Activated CD4-positive, alpha-beta T cell treated with anti-CD3 and anti-CD28 coated beads for 1 hour (primary cell): ENCODE results near the gene PRIMPOL.
"Not testable (repeated sequence)": the region's sequence is repeated elsewhere in the genome, so short reads cannot be mapped to it uniquely, and the experiment has no call there.

Experiments used
- DNase-seq: peaks from one replicate; pipeline ENCODE4 v3.0.0-alpha.2; 2020

Gene PRIMPOL

GRCh38 chr4:184641451-184641850, 8.1 kb upstream of the PRIMPOL start:
- DNase-seq, result no peak

DNA sequence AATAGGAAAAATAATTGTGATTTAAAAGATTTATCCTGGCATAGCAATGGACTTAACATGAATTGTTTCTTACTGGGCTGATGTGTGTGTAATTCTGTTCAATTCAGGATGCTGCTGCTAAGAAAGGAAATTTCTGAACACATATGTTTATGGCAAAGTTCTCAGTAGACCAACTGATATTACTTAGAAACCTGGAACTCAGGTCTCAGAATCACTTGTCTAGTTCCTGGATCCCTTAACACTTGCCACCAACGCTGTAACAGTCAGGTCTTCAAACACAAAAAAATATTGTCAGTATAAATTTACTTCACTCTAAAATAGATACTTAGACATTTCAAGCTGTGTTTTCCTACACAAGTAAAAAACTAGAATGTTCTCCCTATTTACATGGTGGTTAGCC, 5.8 kb upstream of the PRIMPOL start:
- no peak for DNase-seq

GRCh38 chr4:184644553-184645307, 4.8 kb upstream of the PRIMPOL start:
- no peak for DNase-seq

GRCh38 chr4:184645904-184646610, 3.5 kb upstream of the PRIMPOL start:
- no peak for DNase-seq

DNA sequence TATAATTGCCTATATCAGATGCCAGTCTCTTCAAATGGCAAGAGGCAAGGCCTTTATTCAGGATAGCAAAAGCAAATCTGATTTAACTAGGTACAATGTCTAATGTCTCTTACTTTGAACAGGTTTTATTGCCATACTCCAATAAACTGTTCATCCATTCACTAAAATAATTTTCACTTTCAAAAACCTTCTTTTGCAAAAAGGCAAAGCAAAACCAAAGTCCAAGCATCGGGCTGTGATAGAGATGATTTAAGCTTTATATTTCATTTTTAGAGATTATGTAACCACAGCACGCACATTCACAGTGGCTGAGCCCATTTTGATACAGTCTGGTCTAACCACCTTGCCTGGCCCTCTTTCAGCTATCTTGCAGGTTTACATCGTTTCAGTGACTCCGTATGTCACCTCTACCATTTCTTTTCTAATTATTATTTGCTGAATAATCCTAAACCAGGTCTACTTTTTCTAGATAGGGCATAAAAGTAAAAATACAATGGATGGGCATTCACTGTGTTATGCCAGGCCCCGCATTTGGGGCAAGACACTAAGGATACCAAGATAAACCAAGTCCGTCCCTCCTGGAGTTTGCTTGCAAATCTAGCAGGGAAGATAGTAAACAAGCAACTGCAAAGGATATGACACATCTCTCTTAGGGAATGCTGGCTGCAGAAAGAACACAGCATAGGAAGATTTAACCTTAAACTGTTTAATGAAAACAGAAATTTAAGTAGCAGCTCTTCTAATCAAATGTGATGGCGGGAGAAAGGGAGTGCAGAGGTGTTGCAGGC, 2.1 kb upstream of the PRIMPOL start:
- DNase-seq, result no peak

DNA sequence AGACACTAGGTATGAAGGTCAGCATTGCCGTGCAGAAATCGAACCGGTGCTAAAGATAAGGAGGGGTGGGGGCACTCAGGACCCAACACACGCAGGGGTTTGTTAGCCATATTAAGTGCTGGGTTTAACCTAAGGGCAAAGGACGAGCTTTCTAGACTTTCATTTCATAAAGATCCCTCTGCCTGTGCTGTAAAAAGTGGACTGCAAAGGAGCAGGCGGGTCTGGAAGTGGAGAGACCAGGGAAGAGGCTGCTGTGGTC, 1.6 kb upstream of the PRIMPOL start:
- DNase-seq, result no peak

DNA sequence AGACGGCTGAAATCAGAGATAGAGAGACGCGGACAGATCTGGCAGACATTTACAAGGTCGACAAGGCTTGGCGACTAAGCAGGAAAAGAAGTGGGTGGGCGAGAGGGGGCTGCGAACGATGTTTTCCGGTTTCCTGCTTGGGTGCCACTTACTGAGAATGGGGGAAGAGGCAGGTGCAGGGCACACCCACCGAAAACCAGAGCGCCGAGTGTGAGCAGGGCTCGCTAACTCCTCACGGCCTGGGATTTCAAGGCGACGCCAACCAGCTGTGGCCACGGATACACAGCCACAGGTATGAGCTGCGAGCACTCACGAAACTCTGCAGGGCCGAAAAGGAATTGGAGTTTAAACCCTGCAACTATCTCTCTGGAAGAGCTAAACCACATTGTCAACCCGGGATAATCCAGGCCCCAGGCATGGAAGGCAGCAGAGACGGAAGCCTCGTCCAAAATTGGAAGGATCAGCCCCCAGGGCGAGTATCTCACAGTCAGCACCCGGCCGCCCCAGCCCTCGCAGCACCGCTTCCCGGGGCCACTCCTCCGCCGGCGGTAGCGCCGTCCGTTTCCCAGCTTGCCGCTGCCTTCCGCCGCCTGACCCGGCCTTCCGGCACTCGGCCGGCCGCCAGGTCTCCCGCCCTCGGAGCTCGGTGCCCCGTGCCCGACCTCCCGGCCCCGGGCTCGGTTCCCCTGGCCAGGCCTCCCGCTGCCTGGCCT, 1.1 kb upstream of the PRIMPOL start:
- DNase-seq, result peak; percentile 20

DNA sequence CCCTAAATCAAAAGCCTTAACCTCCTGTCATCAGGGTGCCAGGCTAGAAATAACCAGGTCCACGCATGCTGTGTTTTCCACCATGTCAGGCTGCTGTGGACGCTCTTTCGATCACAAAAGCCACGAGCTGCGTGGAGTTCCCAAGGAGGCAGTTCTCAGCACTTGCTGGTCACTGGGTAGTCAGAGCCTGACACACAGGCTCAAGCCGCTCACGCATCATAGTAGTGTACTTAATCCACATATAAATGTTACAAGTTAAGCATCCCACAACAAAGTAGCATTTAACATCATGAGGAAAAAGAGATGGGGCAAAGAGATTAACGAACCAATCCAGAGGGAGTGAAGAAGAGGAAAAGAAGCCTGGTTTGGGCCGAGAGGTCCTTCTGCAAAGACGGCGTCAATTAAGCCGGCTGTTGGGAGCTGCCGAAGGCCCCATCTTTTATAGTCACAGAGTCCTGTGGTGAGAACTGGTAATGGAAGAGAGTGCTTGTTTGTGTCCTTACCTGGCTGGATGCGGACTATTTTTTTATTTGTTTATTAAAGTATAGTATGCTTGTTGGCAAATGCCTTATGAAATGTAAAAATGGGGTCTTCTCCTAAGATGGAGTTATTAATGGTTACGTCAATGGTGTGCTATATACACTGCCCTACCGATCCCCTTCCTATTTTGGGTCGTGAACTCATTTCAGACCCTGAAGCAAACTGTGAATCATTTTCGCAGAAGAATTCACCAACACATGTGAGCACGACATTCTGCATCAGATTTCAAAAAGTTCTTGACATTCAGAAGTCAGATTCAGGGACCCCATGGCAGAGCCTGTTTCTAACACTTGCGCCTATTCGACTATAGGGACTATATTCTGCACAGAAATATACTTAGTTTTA, 675 bp downstream of the PRIMPOL start:
- no peak for DNase-seq

GRCh38 chr4:184651899-184652298, 2.4 kb downstream of the PRIMPOL start:
- no peak for DNase-seq

DNA sequence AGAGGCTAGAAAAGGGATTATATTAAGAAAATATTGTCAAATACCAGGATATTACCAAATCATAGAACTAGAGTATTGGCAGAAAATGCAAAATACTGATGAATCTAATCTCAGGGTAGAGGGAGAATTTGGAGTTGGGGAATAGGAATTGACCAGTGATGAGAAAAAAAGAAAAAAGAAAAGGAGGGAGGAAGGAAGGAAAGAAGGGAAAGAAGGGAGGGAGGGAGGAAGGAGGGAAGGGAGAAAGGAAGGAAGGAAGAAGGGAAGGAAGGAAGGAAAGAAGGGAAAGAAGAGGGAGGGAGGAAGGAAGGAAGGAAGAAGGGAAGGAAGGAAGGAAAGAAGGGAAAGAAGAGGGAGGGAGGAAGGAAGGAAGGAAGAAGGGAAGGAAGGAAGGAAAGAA, 3.1 kb downstream of the PRIMPOL start:
- DNase-seq, result not testable (repeated sequence)

GRCh38 chr4:184653650-184654049, 4.1 kb downstream of the PRIMPOL start:
- no peak for DNase-seq

- no peak for DNase-seq
These were observed 6.6 kb downstream of the PRIMPOL start for GRCh38 chr4:184655889-184656869.

GRCh38 chr4:184657144-184657543, 7.6 kb downstream of the PRIMPOL start:
- DNase-seq, result no peak

DNA sequence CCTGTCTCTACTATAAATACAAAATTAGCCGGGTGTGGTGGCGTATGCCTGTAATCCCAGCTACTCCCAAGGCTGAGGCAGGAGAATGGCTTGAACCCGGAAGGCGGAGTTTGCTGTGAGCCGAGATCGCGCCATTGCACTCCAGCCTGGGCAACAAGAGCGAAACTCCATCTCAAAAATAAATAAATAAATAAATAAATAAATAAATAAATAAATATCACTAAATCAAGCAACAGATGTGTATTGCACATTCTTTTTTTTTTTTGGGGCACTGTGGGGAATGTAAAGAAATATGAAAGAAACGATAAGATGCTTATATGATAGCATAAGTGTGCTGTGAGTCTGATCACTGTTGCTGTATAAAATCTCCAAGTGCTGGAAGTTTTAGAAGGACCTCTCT, 8.3 kb downstream of the PRIMPOL start:
- not testable (repeated sequence) for DNase-seq

GRCh38 chr4:184660978-184661377, 11.4 kb downstream of the PRIMPOL start:
- no peak for DNase-seq

DNA sequence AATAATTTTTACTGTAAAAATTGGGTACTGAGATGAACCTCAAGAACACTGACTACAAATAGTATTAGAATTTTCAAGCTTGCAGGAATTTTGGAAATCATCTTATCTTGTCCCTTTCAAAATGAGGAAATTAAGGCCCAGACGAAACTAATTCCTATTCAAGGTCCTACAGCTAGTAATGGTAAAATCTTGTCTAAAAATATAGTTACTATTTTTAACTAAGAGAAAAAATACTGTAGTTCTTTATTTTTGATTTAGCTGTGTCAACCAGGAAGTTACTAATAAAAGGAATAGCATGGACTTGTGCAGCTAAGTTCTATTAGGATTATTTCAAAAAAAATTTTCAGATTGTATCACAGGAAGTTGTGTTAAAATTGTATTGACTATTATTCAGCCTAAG, 12.7 kb downstream of the PRIMPOL start:
- DNase-seq, result no peak

- DNase-seq, result no peak
These were observed 15.1 kb downstream of the PRIMPOL start for GRCh38 chr4:184664445-184665210.

DNA sequence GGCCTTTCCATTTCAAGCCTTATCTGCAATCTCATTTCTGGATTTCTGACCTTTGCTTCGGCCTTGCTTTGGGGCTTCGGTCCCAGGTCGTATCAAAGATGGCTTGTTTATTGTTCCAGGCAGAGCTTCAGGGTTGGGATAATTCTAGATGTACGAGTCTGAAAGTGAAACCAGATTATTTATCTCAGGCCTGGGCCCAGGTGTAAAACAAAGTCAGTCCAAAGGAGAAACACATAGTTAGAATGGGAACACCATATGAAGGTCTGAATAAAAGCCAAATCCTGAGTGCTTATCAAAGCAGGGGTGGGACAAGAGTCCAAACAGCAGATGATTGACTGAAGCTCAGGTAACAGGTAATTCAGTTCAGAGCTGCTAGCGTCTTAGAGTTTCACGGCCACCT, 17.1 kb downstream of the PRIMPOL start:
- DNase-seq, result no peak

GRCh38 chr4:184668096-184668495, 18.6 kb downstream of the PRIMPOL start:
- DNase-seq, result no peak

GRCh38 chr4:184668511-184669114, 19.1 kb downstream of the PRIMPOL start:
- no peak for DNase-seq
